ENCODE results near the gene FARSB.

- no peak for TF ChIP-seq CTCF (IDR thresholded peaks at IDR 0.05)
- TF ChIP-seq POLR2A (IDR thresholded peaks at IDR 0.05), result no peak
These were observed 117.4 kb downstream of the FARSB start for GRCh38 chr2:222538535-222538934.
